Gastroesophageal sphincter (tissue), 4 donors: ENCODE measurements around the gene CD68. TPM values are rescaled to one million over a fixed set of nuclear protein-coding genes. Genes with fewer than 3 reads are reported as not detected.

Source experiments
- ATAC-seq: fragments of 150-250 bp; one replicate; pipeline ENCODE4 v1.9.1; 2016; ENCODE audit warnings: mild to moderate bottlenecking, moderate library complexity
- H3K27ac ChIP-seq, 4 donors: fragments of 200-600 bp; sonication (generic) in 3 of 4; 1 replicate in 3 of 4; 2 replicates in 1 of 4; pipeline ENCODE4 v1.5.1; 2016 to 2019
- H3K27me3 ChIP-seq: fragments of 200-600 bp; sonication (generic); one replicate; pipeline ENCODE4 v1.5.1; 2019
- H3K36me3 ChIP-seq, 2 donors: fragments of 200-600 bp; sonication (generic); one replicate each; pipeline ENCODE4 v1.5.1; 2019; ENCODE audit warnings: control low read depth in 1 of 2
- H3K4me1 ChIP-seq, 3 donors: fragments of 200-600 bp; sonication (generic); 1 replicate in 2 of 3; 2 replicates in 1 of 3; pipeline ENCODE4 v1.5.1; 2016 to 2019; ENCODE audit warnings: control low read depth in 2 of 3
- H3K4me3 ChIP-seq, 2 donors: fragments of 200-600 bp; sonication (generic); one replicate each; pipeline ENCODE4 v1.5.1; 2019; ENCODE audit warnings: mild to moderate bottlenecking in 1 of 2, moderate library complexity in 1 of 2
- H3K9me3 ChIP-seq, 3 donors: fragments of 200-600 bp; sonication (generic); one replicate each; pipeline ENCODE4 v1.5.1; 2017 to 2019; ENCODE audit warnings: control low read depth in 2 of 3
- CTCF ChIP-seq, 4 experiments: fragments of 200-600 bp in 2 of 4; fragments of 450-650 bp in 2 of 4; sonication (generic) in 1 of 4; IDR thresholded peaks; one replicate each; pipeline ENCODE4 v1.5.1; 2017 to 2019; ENCODE audit warnings: antibody characterized with exemption in 4 of 4, mild to moderate bottlenecking in 2 of 4, moderate library complexity in 2 of 4
- EP300 ChIP-seq: sonication (generic); formaldehyde crosslinking; IDR thresholded peaks from one replicate; pipeline ENCODE4 v1.6.1; 2017; ENCODE audit warnings: antibody characterized with exemption, mild to moderate bottlenecking
- POLR2A ChIP-seq, 2 donors: fragments of 450-650 bp; IDR thresholded peaks; one replicate each; pipeline ENCODE4 v1.6.1; 2017; ENCODE audit warnings: antibody characterized with exemption in 2 of 2, mild to moderate bottlenecking in 2 of 2, moderate library complexity in 1 of 2
- POLR2AphosphoS5 ChIP-seq: sonication (generic); formaldehyde crosslinking; IDR thresholded peaks from one replicate; pipeline ENCODE4 v1.6.1; 2017; ENCODE audit warnings: antibody characterized with exemption
- WGBS, 2 donors: methylation state at CpG; one replicate each; pipeline ENCODE4 v1.1.5; 2018; ENCODE audit warnings: low coverage in 1 of 2; 5-methylcytosine and 5-hydroxymethylcytosine counted together
- total RNA-seq, 4 donors: library from RNA; depleted of rRNA; stranded (reverse); fragments of >200 nt; gene quantifications; one replicate each; pipeline ENCODE4 v1.1.0, GENCODE V29; 2016

The CD68 gene
- total RNA-seq, 4 donors from 2014 or later: 7.9 to 83.1 (median 46.1) TPM

- Histone ChIP-seq H3K27ac (peak overlapping the region in 3 of 4 donors; percentile 94), H3K27me3 (no peaks in the 10 kb centered on the region), H3K9me3 (no peaks in the 10 kb centered on the region), H3K4me3 (peak overlapping the region in 1 of 2 donors; percentile 77), H3K36me3 (peaks cover 0 to 32% of the 10 kb centered on the region in 2 donors), H3K4me1 (peaks cover 0 to 29% (median 14%) of the 10 kb centered on the region in 3 donors)
- TF ChIP-seq EP300 (no peak), POLR2A (IDR thresholded peaks at IDR 0.05) (no peak), CTCF (IDR thresholded peaks at IDR 0.05) (no peak), POLR2AphosphoS5 (no peak)
- no CpG with 5 or more reads among the region's 6 CpGs for WGBS, 2 donors
- no peak for ATAC-seq
These were observed 29.1 kb upstream of the CD68 start for GRCh38 chr17:7550344-7550743.

GRCh38 chr17:7551396-7551795 lies 28.0 kb upstream of the CD68 start:
- H3K27ac ChIP-seq: peak overlapping the region in 2 of 4 donors; percentile 94
- H3K4me3 ChIP-seq: no peak overlapping the region
- H3K4me1 ChIP-seq: peaks cover 0 to 29% (median 14%) of the 10 kb centered on the region in 3 donors
- ATAC-seq: no peak
- H3K9me3 ChIP-seq: no peaks in the 10 kb centered on the region
- WGBS, 2 donors: 71 to 82% methylated on average over 2 to 3 of the region's 4 CpGs
- H3K27me3 ChIP-seq: no peaks in the 10 kb centered on the region
- TF ChIP-seq EP300: no peak
- no peak for TF ChIP-seq CTCF (IDR thresholded peaks at IDR 0.05)
- TF ChIP-seq POLR2AphosphoS5: no peak
- no peak for TF ChIP-seq POLR2A (IDR thresholded peaks at IDR 0.05)
- H3K36me3 ChIP-seq: peaks cover 0 to 32% of the 10 kb centered on the region in 2 donors

GRCh38 chr17:7552621-7553051 lies 26.8 kb upstream of the CD68 start:
- no peak overlapping the region for H3K4me3 ChIP-seq
- no peaks in the 10 kb centered on the region for H3K9me3 ChIP-seq
- no peaks in the 10 kb centered on the region for H3K27me3 ChIP-seq
- 65 to 80% methylated on average over 1 to 3 of the region's 6 CpGs for WGBS, 2 donors
- H3K4me1 ChIP-seq: peaks cover 0 to 41% (median 21%) of the 10 kb centered on the region in 3 donors
- TF ChIP-seq CTCF (IDR thresholded peaks at IDR 0.05): no peak
- TF ChIP-seq POLR2AphosphoS5: no peak
- no peak for TF ChIP-seq EP300
- TF ChIP-seq POLR2A (IDR thresholded peaks at IDR 0.05): no peak
- peak overlapping the region in 2 of 4 donors; percentile 31 to 43 for H3K27ac ChIP-seq
- ATAC-seq: no peak
- H3K36me3 ChIP-seq: peaks cover 0 to 39% of the 10 kb centered on the region in 2 donors

- no peak for ATAC-seq
- TF ChIP-seq POLR2AphosphoS5 (no peak), POLR2A (IDR thresholded peaks at IDR 0.05) (no peak), CTCF (IDR thresholded peaks at IDR 0.05) (no peak), EP300 (no peak)
- H3K27ac ChIP-seq: peak overlapping the region in 3 of 4 donors; percentile 32 to 38 (median 33)
These were observed 26.1 kb upstream of the CD68 start for GRCh38 chr17:7553356-7553755.

GRCh38 chr17:7555320-7555948 lies 24.0 kb upstream of the CD68 start:
- TF ChIP-seq POLR2AphosphoS5 (no peak), POLR2A (IDR thresholded peaks at IDR 0.05) (no peak), EP300 (no peak), CTCF (IDR thresholded peaks at IDR 0.05) (no peak)
- no peaks in the 10 kb centered on the region for H3K9me3 ChIP-seq
- H3K36me3 ChIP-seq: peaks cover 0 to 35% of the 10 kb centered on the region in 2 donors
- H3K27me3 ChIP-seq: no peaks in the 10 kb centered on the region
- peak overlapping the region in 1 of 4 donors; percentile 7 for H3K27ac ChIP-seq
- H3K4me1 ChIP-seq: peaks cover 2 to 45% (median 33%) of the 10 kb centered on the region in 3 donors
- 53 to 63% methylated on average over 8 to 10 of the region's 10 CpGs for WGBS, 2 donors
- H3K4me3 ChIP-seq: no peak overlapping the region
- no peak for ATAC-seq

More at GRCh38 chr17:7553356-7553755, 26.1 kb upstream of the CD68 start:
- H3K9me3 ChIP-seq: no peaks in the 10 kb centered on the region
- H3K36me3 ChIP-seq: peaks cover 0 to 39% of the 10 kb centered on the region in 2 donors
- 100% methylated on average over 1 of the region's 1 CpG; no CpG with 5 or more reads in 1 of the 2 donors for WGBS, 2 donors
- H3K4me3 ChIP-seq: no peak overlapping the region
- H3K4me1 ChIP-seq: peaks cover 0 to 41% (median 24%) of the 10 kb centered on the region in 3 donors
- no peaks in the 10 kb centered on the region for H3K27me3 ChIP-seq
